Skeletal muscle cell (primary cell): ENCODE data around the gene THADA.

Source experiments
- DNase-seq: peaks from one replicate; pipeline ENCODE4 v3.0.0-alpha.2; 2010; ENCODE audit warnings: low read depth
- H3K4me3 ChIP-seq: 2 replicates; pipeline ENCODE4 v1.5.1; 2011; ENCODE audit warnings: low read depth, mild to moderate bottlenecking, control low read depth, low read length, moderate library complexity

The THADA gene

DNA sequence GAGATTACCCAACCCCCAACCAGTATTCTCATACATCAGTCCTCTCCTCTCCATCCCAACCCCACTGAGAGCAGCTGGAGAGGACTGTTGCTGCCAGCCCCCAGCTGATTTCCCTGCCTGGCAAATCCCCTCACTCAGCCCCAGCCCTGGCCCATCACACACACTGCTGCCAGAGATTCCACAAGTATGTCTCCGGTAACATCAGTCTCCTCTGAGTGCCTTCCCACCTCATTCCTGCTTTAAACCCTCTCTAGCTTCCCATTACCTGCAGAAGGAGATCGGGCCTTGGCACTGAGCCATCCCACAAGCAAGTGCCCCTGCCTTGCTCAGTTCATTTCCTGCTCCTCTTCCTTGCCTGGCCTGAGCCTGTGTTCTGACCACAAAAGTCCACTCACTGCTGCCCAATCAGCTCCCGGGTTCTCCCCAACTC is 318.9 kb downstream of the THADA start:
- no peak overlapping the region for H3K4me3 ChIP-seq
- no peak for DNase-seq

DNA sequence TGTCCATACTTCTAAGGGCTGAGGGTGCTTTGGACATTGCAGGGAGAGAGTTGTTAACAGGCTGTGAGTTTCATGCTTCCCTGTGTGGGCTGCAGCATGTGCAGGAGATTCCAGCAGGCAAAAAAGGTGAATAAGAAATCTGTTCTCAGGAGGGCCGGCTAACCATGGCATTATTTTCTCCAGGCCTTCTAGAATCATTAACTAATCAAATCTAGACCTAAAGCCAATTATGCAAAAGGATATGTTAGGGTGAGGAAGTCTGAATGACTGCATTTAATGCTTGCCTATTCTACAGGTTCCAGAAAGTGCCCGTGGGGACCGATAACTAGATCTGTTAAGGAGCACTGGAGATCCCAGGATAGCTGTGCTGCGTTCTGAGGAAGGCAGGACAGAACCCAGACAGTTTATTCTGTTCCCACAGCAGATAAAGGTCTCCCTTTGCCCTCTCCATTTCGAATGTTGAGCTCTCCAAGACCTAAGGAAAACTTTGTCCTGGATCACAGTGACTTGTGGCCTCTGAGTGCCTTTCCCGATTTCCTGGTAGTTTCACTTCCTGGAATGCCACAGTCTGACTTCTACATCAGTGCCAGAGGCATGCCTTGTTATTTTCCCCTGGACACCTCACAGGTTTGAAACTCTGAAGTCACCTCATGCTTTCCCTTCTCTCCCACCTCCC is 319.4 kb downstream of the THADA start:
- no peak for DNase-seq

GRCh38 chr2:43274721-43275120 is 321.1 kb downstream of the THADA start:
- no peak for DNase-seq
- no peak overlapping the region for H3K4me3 ChIP-seq

More for the DNA sequence above, 319.4 kb downstream of the THADA start:
- H3K4me3 ChIP-seq = no peak overlapping the region

GRCh38 chr2:43274055-43274454 is 321.8 kb downstream of the THADA start:
- DNase-seq = no peak
- H3K4me3 ChIP-seq = no peak overlapping the region

GRCh38 chr2:43273529-43273928 is 322.3 kb downstream of the THADA start:
- no peak for DNase-seq
- no peak overlapping the region for H3K4me3 ChIP-seq

GRCh38 chr2:43270930-43271615 is 324.8 kb downstream of the THADA start:
- H3K4me3 ChIP-seq = no peak overlapping the region
- DNase-seq = no peak

DNA sequence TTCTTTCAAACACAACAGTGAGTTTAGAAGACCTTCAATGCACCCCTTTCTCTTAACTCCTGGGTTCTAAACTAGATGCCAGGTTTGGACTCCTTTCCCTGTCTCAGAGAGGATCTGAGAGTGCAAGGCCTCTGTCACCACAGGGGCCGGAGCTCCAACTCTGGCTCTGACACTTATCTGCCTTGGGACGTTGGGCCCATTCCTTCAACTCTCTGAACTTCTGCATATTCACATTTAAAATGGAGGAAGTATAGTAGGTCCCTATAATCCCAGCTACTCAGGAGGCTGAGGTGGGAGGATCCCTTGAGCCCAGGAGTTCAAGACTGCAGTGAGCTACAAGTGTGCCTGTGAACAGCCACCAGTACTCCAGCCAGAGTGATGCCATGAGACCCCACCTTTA is 325.4 kb downstream of the THADA start:
- H3K4me3 ChIP-seq = no peak overlapping the region
- DNase-seq = no peak

- H3K4me3 ChIP-seq = no peak overlapping the region
- peak; percentile 98 for DNase-seq
Observed at GRCh38 chr2:43269706-43270105, 326.1 kb downstream of the THADA start.

GRCh38 chr2:43269074-43269572 is 326.7 kb downstream of the THADA start:
- H3K4me3 ChIP-seq = no peak overlapping the region
- DNase-seq = peak; percentile 99

GRCh38 chr2:43268066-43268953 is 327.5 kb downstream of the THADA start:
- no peak overlapping the region for H3K4me3 ChIP-seq
- no peak for DNase-seq

DNA sequence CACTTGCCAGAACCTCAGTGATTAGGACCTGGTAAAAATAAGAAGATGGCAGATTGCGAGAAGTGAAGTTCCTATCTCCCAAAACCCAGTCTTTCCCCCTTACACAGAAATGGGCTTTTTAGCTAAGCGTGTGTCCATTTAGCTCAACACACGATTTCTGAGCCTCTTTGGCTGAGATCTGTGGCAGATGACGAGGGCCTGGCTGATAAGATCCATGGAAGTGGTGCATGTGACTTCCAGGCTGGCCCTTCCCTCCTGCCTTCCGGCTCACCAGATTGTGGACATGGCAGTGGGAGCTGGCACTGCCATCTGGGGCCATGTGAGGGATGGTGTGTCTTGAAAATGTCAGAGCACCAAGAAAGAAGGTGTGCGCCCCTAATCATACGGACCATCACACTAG is 328.5 kb downstream of the THADA start:
- no peak overlapping the region for H3K4me3 ChIP-seq
- no peak for DNase-seq

DNA sequence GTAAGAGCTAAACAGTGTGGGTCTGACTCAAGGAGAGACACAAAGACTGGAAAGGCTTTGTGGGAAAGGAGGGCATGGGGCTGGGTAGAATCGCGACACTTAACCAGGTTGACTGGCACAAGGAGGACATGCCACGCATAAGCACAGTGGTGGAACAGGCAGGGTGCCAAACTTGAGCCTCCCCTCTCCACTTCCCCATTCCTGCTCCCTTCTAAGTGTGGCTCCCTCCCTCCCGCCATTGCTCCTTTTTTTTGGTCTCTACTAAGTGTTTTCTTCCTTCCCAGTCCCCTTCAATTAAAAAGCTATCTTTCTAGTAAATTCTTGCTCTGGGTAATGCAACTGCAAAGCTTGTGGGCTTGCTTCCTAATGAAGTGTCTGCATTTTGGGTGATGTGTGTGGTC is 329.1 kb downstream of the THADA start:
- no peak for DNase-seq
- H3K4me3 ChIP-seq = no peak overlapping the region

DNA sequence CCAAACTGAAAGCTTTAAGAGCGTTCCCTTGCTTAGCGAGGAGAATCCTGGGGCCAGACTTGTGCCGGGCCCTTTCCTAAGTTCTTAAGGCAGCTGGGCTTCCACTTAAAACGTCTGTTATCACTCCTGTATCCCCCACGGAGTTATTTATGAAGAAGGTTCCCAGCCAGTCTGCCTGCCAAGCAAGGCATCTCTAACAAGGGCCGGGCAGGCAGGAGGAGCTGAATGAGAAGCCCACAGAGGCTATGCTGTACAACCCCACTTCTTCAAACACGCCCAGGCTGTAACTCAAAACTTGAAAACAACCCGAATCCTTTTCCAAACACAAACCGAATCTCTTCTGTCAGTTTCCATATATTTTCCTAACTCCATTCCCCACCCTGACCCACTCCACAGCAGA is 330.4 kb downstream of the THADA start:
- no peak for DNase-seq
- no peak overlapping the region for H3K4me3 ChIP-seq

GRCh38 chr2:43265001-43265400 is 330.8 kb downstream of the THADA start:
- H3K4me3 ChIP-seq = no peak overlapping the region
- DNase-seq = peak; percentile 39

DNA sequence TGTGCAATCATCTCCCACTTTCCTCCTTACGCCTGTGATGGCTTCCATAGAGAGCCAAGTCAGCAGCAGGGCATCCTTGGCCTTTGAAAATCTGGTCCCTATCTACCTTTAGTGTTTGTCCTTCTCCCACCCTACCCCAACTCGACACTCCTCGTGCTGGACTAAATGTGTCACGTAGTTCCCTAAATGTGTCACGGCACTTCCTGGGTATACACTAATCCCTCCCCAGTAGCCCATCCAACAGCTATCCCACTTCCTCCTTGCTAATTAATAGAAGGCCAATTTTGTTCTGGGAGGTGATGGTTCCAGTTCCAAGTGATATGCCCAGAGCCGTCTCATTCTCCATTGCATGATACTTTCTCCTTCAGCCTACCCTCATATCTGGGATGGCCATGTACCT is 332.9 kb downstream of the THADA start:
- DNase-seq = no peak

DNA sequence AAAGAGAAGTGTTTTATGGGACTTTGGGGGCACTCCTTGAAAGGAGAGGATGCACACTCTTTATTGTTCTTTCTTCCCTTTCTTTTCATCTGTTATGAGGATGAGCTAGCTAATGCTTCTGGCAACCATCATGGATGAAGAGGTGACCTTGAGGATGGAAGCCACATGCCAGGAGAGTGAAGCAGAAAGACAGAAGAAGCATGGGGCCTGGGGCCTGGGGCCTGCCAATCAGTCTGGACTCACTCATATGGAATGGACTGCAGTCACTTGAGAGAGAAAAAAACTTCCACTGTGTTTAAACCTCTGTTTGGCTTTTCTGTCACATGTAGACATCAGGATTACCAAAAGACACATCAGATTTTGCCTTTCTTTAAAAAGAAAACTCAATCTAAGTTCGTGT is 333.6 kb downstream of the THADA start:
- H3K4me3 ChIP-seq = no peak overlapping the region
- DNase-seq = no peak

More for the DNA sequence above, 332.9 kb downstream of the THADA start:
- no peak overlapping the region for H3K4me3 ChIP-seq

- H3K4me3 ChIP-seq = no peak overlapping the region
- DNase-seq = no peak
Observed at GRCh38 chr2:43259512-43259911, 336.3 kb downstream of the THADA start.

DNA sequence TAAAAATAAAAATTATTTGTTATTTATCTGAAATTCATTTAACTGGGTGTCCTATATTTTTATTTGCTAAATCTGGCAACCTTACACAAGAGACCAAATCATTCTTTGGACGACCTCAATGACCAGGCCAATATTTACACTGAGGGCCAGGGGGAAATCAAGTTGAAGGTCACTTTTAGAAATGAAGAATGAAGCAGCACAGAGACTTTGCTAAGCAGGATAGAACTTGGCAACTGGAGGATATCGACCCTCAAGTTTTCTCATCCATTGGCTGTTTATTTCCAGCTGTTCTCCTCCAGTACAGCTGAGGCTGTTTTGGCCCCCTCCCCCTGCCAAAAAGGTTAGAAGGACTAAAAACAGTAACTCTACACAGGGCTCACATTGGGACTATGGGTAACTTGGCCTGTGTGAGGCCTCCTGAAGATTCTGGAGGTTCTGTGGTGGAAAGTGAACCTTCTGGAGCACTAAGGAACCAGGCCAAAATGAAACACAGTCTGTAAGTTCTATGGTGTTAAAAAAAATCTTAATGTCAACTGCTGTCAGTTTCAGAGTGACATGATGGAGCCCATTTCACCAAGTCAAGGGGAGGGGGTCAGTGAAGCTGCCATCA is 337.2 kb downstream of the THADA start:
- no peak overlapping the region for H3K4me3 ChIP-seq
- no peak for DNase-seq

GRCh38 chr2:43255296-43255910 is 340.4 kb downstream of the THADA start:
- H3K4me3 ChIP-seq = no peak overlapping the region
- DNase-seq = no peak
